K562 (cell line): Measurements from ENCODE around the gene ARHGAP25. TPM values are rescaled to one million over a fixed set of nuclear protein-coding genes. Genes with fewer than 3 reads are reported as not detected.

ENCODE experiments used
- CC2D1A ChIP-seq: fragments of 450-650 bp; IDR thresholded peaks from 2 replicates; pipeline ENCODE4 v1.6.1; 2017; ENCODE audit warnings: mild to moderate bottlenecking
- CLOCK ChIP-seq: fragments of 250-450 bp; sonication (Bioruptor Pico); IDR thresholded peaks from 2 replicates; pipeline ENCODE4 v1.4.0; 2020; ENCODE audit warnings: mild to moderate bottlenecking, moderate library complexity, borderline replicate concordance
- LCOR ChIP-seq: sonication (generic); formaldehyde crosslinking; IDR thresholded peaks from 2 replicates; pipeline ENCODE4 v1.8.0; 2022; ENCODE audit warnings: mild to moderate bottlenecking, missing genetic modification reagents
- PHTF2 ChIP-seq: fragments of 250-450 bp; sonication (Bioruptor Pico); IDR thresholded peaks from 2 replicates; pipeline ENCODE4 v1.5.0; 2021; ENCODE audit warnings: mild to moderate bottlenecking
- SREBF2 ChIP-seq: sonication (generic); formaldehyde crosslinking; IDR thresholded peaks from 2 replicates; pipeline ENCODE4 v1.4.0; 2020; ENCODE audit warnings: mild to moderate bottlenecking, missing genetic modification reagents
- TEAD4 ChIP-seq, 2 experiments: sonication (generic) in 1 of 2; formaldehyde crosslinking in 1 of 2; IDR thresholded peaks; 2 replicates each; pipeline versions ENCODE4 v1.6.1 to v1.8.0; 2012 to 2022; ENCODE audit warnings: borderline replicate concordance in 1 of 2, inconsistent platforms in 1 of 2, low read length in 1 of 2, mild to moderate bottlenecking in 1 of 2, missing genetic modification reagents in 1 of 2
- polyA plus RNA-seq, 8 experiments: library from polyadenylated mRNA; depleted of rRNA in 4 of 8; stranded (reverse) in 5 of 8; unstranded in 3 of 8; fragments of >200 nt; fragmentation: Nextera tagmentation in 2 of 8; fragmentation: Illumina TruSeq in 1 of 8; extraction: Ambion mirVana in 2 of 8; extraction: Trizol in 1 of 8; gene quantifications; 2 replicates each; pipeline versions ENCODE4 v1.2.1 to v1.2.3, GENCODE V29; 2011 to 2014; ENCODE audit warnings: inconsistent platforms in 1 of 8, missing spikeins in 1 of 8
- total RNA-seq, 7 experiments: library from RNA; depleted of rRNA in 6 of 7; stranded (reverse); fragments of >200 nt in 6 of 7; fragmentation: Illumina TruSeq in 2 of 7; extraction: Trizol in 2 of 7; gene quantifications; 2 replicates each; pipeline versions ENCODE4 v1.2.1 to v1.2.3, GENCODE V29; 2011 to 2021; ENCODE audit warnings: low replicate concordance in 1 of 7
- TF ChIP-seq, protein P1 (sequence below): fragments of 450-650 bp; IDR thresholded peaks from 2 replicates; pipeline ENCODE4 v1.6.1; 2018; ENCODE audit not compliant: partially characterized antibody

The ARHGAP25 gene
- total and polyA plus RNA-seq, 9 of the 15 experiments (the other 6 are each of a cell fraction or from before 2014, with no cell fraction given): 4.9 to 14.8 (median 10.7) TPM

- TF ChIP-seq, protein P1, sequence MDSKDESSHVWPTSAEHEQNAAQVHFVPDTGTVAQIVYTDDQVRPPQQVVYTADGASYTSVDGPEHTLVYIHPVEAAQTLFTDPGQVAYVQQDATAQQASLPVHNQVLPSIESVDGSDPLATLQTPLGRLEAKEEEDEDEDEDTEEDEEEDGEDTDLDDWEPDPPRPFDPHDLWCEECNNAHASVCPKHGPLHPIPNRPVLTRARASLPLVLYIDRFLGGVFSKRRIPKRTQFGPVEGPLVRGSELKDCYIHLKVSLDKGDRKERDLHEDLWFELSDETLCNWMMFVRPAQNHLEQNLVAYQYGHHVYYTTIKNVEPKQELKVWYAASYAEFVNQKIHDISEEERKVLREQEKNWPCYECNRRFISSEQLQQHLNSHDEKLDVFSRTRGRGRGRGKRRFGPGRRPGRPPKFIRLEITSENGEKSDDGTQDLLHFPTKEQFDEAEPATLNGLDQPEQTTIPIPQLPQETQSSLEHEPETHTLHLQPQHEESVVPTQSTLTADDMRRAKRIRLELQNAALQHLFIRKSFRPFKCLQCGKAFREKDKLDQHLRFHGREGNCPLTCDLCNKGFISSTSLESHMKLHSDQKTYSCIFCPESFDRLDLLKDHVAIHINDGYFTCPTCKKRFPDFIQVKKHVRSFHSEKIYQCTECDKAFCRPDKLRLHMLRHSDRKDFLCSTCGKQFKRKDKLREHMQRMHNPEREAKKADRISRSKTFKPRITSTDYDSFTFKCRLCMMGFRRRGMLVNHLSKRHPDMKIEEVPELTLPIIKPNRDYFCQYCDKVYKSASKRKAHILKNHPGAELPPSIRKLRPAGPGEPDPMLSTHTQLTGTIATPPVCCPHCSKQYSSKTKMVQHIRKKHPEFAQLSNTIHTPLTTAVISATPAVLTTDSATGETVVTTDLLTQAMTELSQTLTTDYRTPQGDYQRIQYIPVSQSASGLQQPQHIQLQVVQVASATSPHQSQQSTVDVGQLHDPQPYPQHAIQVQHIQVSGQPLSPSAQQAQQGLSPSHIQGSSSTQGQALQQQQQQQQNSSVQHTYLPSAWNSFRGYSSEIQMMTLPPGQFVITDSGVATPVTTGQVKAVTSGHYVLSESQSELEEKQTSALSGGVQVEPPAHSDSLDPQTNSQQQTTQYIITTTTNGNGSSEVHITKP: no peak
- peak; percentile 92 for TF ChIP-seq TEAD4 (IDR thresholded peaks at IDR 0.05; ENCODE audit: low read length)
- no peak for TF ChIP-seq TEAD4 (CRISPR knock-in tag; IDR thresholded peaks at IDR 0.05; ENCODE audit: borderline replicate concordance)
- TF ChIP-seq SREBF2 (CRISPR knock-in tag): no peak
- no peak for TF ChIP-seq PHTF2 (CRISPR knock-in tag)
- TF ChIP-seq LCOR (CRISPR knock-in tag): 0 out of 2 replicates have a peak, but pooled peaks have one; percentile 20
- TF ChIP-seq CC2D1A: peak; percentile 55; the same call in 1 of the 2 replicates
- no peak for TF ChIP-seq CLOCK (CRISPR knock-in tag)
These were observed 115.0 kb downstream of the ARHGAP25 start (continued) for GRCh38 chr2:68849579-68850030.
